DMS53 treated with DMSO at 0.1 percent for 48 hours (cell line): Measurements from ENCODE around the gene LGSN.
A peak's percentile ranks its signal among the peaks of the same experiment; 100 is the strongest.
"Not testable (repeated sequence)": the region's sequence is repeated elsewhere in the genome, so short reads cannot be mapped to it uniquely, and the experiment has no call there.

Source experiments
- DNase-seq: peaks from one replicate; lab custom pipeline; 2025; ENCODE audit not compliant: unreplicated experiment; lab: John Stamatoyannopoulos, UW

The LGSN gene

DNA sequence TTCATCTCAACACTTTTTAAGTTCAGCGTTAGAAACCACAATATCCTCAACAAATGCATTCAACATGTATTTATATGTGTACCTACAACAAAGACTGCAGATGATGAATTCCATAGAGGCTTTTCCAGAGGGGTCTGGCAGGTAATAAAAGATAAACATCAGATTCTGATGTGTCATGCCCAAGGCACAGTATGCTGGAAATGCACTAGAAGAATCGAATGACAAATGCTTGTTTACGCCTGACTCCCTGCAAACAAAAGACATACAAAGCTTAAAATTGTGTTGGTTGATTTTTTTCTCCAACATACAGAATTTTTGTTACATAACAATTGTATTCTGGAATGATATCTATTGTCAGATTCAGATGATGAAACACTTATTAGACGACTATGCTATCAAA is at the start of gene LGSN:
TSS of gene LGSN (minus strand) at position 45 of the 400 bp plus-strand sequence. CDS start at position 5, 40 bp downstream.
- DNase-seq, result no peak

- no peak for DNase-seq
Measured at GRCh38 chr6:63368347-63368746, 48.6 kb upstream of the LGSN start.

- not testable (repeated sequence) for DNase-seq
Measured at GRCh38 chr6:63362500-63363120, 42.8 kb upstream of the LGSN start.

GRCh38 chr6:63357384-63357783 is 37.6 kb upstream of the LGSN start:
- DNase-seq, result not testable (repeated sequence)

- DNase-seq, result no peak
Measured at GRCh38 chr6:63355632-63356031, 35.8 kb upstream of the LGSN start.

DNA sequence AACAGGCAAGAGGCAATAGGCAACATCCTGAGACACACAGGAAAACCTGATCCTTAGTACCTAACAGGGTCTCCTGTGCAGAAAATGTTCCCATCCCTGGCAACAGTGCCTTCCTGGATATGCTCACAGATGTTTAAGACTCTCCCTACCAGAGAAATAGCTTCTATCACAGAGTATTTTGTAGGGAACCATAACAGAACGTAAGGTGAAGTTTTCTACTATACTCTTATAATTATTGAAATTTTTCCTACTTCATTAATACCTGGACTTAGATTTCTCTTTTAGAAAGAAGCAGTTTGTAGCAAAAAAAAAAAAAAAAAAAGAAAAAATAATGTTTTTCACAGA is 33.5 kb upstream of the LGSN start:
- DNase-seq, result no peak

DNA sequence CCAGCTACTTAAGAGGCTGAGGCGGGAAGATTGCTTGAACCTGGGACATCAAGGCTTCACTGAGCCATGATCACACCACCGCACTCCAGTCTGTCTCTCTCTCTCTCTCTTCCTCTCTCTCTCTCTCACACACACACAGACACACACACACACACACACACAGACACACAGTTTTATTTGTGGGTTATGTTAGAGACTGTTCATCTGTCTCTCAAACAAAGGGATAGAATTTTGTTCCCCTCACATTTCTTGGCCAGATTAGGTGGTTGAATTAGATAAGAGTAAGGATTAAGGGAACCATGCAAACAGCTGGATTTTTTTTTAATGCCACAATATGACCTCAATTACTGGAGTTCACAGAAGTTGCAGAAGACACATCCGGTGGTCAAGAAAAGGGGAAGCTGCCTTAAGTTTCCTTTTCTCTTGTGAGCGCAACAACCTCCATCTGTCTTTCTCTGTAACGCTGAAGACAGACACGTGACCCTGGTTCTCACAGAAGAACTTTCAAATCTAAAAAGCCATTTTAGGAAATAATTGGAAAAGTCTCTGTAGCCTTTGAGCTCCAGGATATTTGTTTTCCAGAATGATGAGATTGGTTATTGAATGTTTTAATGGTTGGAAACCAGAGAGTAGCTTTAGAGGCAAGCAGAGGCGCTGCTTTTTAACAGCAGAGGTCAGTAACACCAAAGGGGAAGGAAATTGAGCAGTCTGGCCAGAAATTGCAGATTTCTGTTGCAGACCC is 32.9 kb upstream of the LGSN start:
- peak; percentile 20 for DNase-seq

- no peak for DNase-seq
Measured at GRCh38 chr6:63352069-63352543, 32.3 kb upstream of the LGSN start.

- DNase-seq, result no peak
Measured at GRCh38 chr6:63349401-63349800, 29.6 kb upstream of the LGSN start.

- DNase-seq, result no peak
Measured at GRCh38 chr6:63348836-63349235, 29.1 kb upstream of the LGSN start.

DNA sequence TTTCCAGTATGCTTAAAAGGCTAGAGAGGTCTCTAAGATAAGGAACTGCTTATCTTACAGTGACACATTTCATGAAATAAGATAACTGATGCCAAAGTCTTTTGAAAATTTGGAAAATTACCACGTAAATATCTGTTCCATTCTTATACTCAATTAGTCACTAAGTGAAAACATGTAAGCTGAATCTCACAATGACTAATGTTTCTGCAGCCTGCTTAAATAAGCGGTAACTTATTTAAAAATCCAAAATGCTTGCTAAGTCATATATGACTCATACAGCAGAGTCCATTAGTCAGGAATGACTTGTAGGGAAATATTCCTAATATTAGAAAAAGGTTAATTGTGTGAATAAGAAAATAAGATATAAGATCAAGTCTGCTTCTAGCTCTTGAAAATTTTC is 27.8 kb upstream of the LGSN start:
- no peak for DNase-seq

DNA sequence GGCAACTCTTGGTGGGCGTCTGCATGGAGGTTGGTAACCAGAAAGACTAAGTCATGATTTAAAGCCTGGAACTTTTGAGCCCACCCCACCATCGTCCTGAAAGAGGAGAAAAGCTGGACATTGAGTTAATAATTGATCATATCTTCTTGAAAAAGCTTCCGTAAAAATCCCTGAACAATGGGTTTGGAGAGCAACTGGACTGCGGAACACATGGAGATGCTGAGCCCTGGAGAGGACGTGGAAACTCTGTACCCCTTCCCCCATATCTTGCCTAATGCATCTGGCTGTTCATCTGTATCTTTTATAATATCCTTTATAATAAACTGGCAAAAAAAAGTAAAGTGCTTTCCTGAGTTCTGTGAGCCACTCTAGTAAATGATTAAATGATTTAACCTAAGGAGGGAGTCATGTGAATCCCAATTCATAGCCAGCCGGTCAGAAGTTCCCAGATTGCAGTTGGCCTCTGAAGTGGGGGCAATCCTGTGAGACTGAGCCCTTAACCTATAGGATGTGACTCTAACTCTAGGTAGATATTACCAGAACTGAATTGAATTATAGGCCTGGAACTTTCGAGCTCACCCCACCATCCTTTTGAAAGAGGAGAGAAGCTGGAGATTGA is 26.5 kb upstream of the LGSN start:
- no peak for DNase-seq

GRCh38 chr6:63340351-63340750 is 20.6 kb upstream of the LGSN start:
- DNase-seq, result no peak

GRCh38 chr6:63334652-63335051 is 14.9 kb upstream of the LGSN start:
- not testable (repeated sequence) for DNase-seq

- no peak for DNase-seq
Measured at GRCh38 chr6:63333440-63333839, 13.7 kb upstream of the LGSN start.

DNA sequence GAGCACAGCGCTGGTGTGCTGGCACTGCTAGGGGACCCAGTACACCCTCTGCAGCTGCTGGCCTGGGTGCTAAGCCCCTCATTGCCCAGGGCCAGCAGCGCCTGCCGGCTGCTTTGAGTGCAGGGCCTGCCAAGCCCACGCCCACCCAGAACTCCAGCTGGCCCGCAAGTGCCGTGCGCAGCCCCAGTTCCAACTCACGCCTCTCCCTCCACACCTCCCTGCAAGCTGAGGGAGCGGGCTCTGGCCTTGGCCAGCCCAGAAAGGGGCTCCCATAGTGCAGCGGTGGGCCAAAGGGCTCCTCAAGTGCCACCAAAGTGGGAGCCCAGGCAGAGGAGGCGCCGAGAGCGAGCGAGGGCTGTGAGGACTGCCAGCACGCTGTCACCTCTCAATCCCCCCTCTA is 6.8 kb upstream of the LGSN start:
- DNase-seq, result not testable (repeated sequence)

GRCh38 chr6:63322981-63323380 is 3.2 kb upstream of the LGSN start:
- no peak for DNase-seq

- DNase-seq, result no peak
Measured at GRCh38 chr6:63321821-63322220, 2.0 kb upstream of the LGSN start.

DNA sequence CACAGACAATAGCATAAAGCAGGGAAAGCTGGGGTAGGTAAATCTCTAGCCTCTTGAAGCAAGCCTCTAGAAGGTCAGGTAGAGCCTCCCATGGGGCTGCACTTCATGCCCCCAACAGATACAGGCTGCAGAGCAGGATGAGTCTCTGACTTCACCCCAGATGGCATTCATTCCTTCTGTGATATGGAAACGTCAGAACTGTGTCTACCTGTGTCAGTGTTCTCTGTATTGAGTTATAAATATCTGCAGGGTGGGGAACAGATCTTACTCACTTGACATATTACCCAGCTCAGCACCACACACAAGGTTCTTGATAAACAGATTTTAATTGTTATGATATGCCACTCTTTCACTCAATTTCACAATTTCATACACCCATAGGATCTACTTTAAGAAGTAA is 2.1 kb downstream of the LGSN start:
- no peak for DNase-seq

DNA sequence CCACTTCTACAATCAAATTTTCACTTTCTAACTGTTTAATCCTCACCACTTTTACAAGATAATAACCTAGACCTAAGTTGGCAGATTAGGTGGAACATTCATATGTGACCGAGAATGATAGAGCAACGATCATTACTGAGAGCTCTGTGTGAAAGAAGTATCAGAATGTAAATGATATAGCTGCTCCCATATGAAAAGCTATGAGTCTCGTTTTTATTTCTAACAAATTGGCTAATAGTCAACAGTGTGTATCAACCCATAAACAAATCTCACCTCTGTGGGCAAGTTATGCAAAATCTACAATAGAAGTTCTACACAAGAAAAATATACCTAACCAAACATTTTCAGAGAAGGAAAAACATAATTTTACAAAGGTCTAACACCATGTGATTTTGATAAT is 3.7 kb downstream of the LGSN start:
- no peak for DNase-seq

DNA sequence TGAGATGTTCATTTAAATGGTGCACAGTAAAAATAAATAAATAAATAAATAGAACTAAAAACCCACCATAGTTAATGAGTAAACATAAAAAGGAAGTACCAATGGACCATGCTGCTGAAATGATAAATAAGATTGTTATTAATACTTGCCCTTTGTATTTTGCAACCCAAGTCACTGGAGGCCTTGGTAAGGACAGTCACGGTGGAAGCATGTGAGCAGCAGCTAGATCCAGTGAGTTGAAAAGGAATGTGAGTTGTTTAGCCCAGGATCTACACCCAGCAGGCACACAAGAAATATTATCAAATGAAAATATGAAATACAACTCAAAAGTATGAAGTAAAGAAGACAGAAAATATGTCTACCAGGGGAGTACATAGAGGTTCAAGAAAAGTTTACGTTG is 6.7 kb downstream of the LGSN start:
- no peak for DNase-seq

GRCh38 chr6:63307581-63308246 is 12.1 kb downstream of the LGSN start:
- DNase-seq, result peak; percentile 24
